ENCODE measurements around the gene CSF1R.

GRCh38 chr5:150125334-150125733 is 39.0 kb upstream of the CSF1R start:
- no peak for TF ChIP-seq CTCF (conservative IDR thresholded peaks at IDR 0.05)
- TF ChIP-seq ZFX (IDR thresholded peaks at IDR 0.05) = no peak

All from C4-2B (cell line).